Measurements from ENCODE around the gene SNTN. TPM values are rescaled to one million over a fixed set of nuclear protein-coding genes. Genes with fewer than 3 reads are reported as not detected.

Gene SNTN
- total and polyA plus RNA-seq, 4 experiments from 2014 or later, result not detected

- H3K36me3 ChIP-seq (ENCODE audit: insufficient read depth, low read length), result no peaks in the 10 kb centered on the region
- H3K4me3 ChIP-seq (ENCODE audit: low read length in 2 of 2), result no peak overlapping the region
- no peaks in the 10 kb centered on the region for H3K27me3 ChIP-seq (ENCODE audit: insufficient read depth, low read length)
- no peaks in the 10 kb centered on the region for H3K27me3 Mint-ChIP-seq
- H3K36me3 Mint-ChIP-seq, result no peaks in the 10 kb centered on the region
- no peaks in the 10 kb centered on the region for H3K4me1 ChIP-seq (ENCODE audit: insufficient read depth, low read length)
- no peak overlapping the region for H3K27ac Mint-ChIP-seq
- intact Hi-C loops (cut with micrococcal nuclease), result no loop called here
- DNase-seq, result no peak
- H3K27ac ChIP-seq (ENCODE audit: low read depth, low read length), result no peak overlapping the region
- ChIA-PET POLR2A (ENCODE audit: partially characterized antibody) (no interaction called here), CTCF (ENCODE audit: partially characterized antibody) (no interaction called here)
- H3K9me3 ChIP-seq (ENCODE audit: control insufficient read depth in 1 of 2, low read length in 2 of 2), result no peaks in the 10 kb centered on the region
- no peaks in the 10 kb centered on the region for H3K4me1 Mint-ChIP-seq
- H3K9me3 Mint-ChIP-seq, result peaks cover 0 to 3% (median 0%) of the 10 kb centered on the region in 8 donors
- H3K4me3 Mint-ChIP-seq, result no peak overlapping the region
Measured at GRCh38 chr3:63654211-63654610, 1.7 kb downstream of the SNTN start.

GRCh38 chr3:63654931-63655330, 2.5 kb downstream of the SNTN start:
- H3K36me3 Mint-ChIP-seq, result no peaks in the 10 kb centered on the region
- intact Hi-C loops (cut with micrococcal nuclease), result no loop called here
- Histone ChIP-seq H3K27me3 (ENCODE audit: insufficient read depth, low read length) (no peaks in the 10 kb centered on the region), H3K4me3 (ENCODE audit: low read length in 2 of 2) (no peak overlapping the region), H3K36me3 (ENCODE audit: insufficient read depth, low read length) (no peaks in the 10 kb centered on the region), H3K4me1 (ENCODE audit: insufficient read depth, low read length) (no peaks in the 10 kb centered on the region), H3K27ac (ENCODE audit: low read depth, low read length) (no peak overlapping the region), H3K9me3 (ENCODE audit: control insufficient read depth in 1 of 2, low read length in 2 of 2) (no peaks in the 10 kb centered on the region)
- CTCF ChIA-PET (ENCODE audit: partially characterized antibody), result no interaction called here
- POLR2A ChIA-PET (ENCODE audit: partially characterized antibody), result no interaction called here
- DNase-seq, result no peak
- peaks cover 0 to 3% (median 0%) of the 10 kb centered on the region in 8 donors for H3K9me3 Mint-ChIP-seq
- no peaks in the 10 kb centered on the region for H3K27me3 Mint-ChIP-seq
- no peak overlapping the region for H3K27ac Mint-ChIP-seq
- H3K4me3 Mint-ChIP-seq, result no peak overlapping the region
- H3K4me1 Mint-ChIP-seq, result no peaks in the 10 kb centered on the region

GRCh38 chr3:63655519-63655918, 3.0 kb downstream of the SNTN start:
- H3K27ac Mint-ChIP-seq, result no peak overlapping the region
- no peaks in the 10 kb centered on the region for H3K36me3 Mint-ChIP-seq
- DNase-seq, result no peak
- H3K27ac ChIP-seq (ENCODE audit: low read depth, low read length), result no peak overlapping the region
- H3K4me1 ChIP-seq (ENCODE audit: insufficient read depth, low read length), result no peaks in the 10 kb centered on the region
- H3K9me3 ChIP-seq (ENCODE audit: control insufficient read depth in 1 of 2, low read length in 2 of 2), result no peaks in the 10 kb centered on the region
- ChIA-PET CTCF (ENCODE audit: partially characterized antibody) (no interaction called here), POLR2A (ENCODE audit: partially characterized antibody) (no interaction called here)
- H3K4me3 ChIP-seq (ENCODE audit: low read length in 2 of 2), result no peak overlapping the region
- no peaks in the 10 kb centered on the region for H3K27me3 Mint-ChIP-seq
- no peaks in the 10 kb centered on the region for H3K36me3 ChIP-seq (ENCODE audit: insufficient read depth, low read length)
- intact Hi-C loops (cut with micrococcal nuclease), result no loop called here
- H3K9me3 Mint-ChIP-seq, result peaks cover 0 to 3% (median 0%) of the 10 kb centered on the region in 8 donors
- H3K4me1 Mint-ChIP-seq, result no peaks in the 10 kb centered on the region
- H3K27me3 ChIP-seq (ENCODE audit: insufficient read depth, low read length), result no peaks in the 10 kb centered on the region
- no peak overlapping the region for H3K4me3 Mint-ChIP-seq

- Histone ChIP-seq H3K27ac (ENCODE audit: low read depth, low read length) (no peak overlapping the region), H3K9me3 (ENCODE audit: control insufficient read depth in 1 of 2, low read length in 2 of 2) (no peaks in the 10 kb centered on the region), H3K36me3 (ENCODE audit: insufficient read depth, low read length) (no peaks in the 10 kb centered on the region), H3K4me1 (ENCODE audit: insufficient read depth, low read length) (no peaks in the 10 kb centered on the region), H3K27me3 (ENCODE audit: insufficient read depth, low read length) (no peaks in the 10 kb centered on the region), H3K4me3 (ENCODE audit: low read length in 2 of 2) (no peak overlapping the region)
- ChIA-PET CTCF (ENCODE audit: partially characterized antibody) (no interaction called here), POLR2A (ENCODE audit: partially characterized antibody) (no interaction called here)
- no peaks in the 10 kb centered on the region for H3K4me1 Mint-ChIP-seq
- no peak for DNase-seq
- H3K36me3 Mint-ChIP-seq, result no peaks in the 10 kb centered on the region
- peaks cover 0 to 3% (median 0%) of the 10 kb centered on the region in 8 donors for H3K9me3 Mint-ChIP-seq
- no peak overlapping the region for H3K27ac Mint-ChIP-seq
- H3K27me3 Mint-ChIP-seq, result no peaks in the 10 kb centered on the region
- H3K4me3 Mint-ChIP-seq, result no peak overlapping the region
- intact Hi-C loops (cut with micrococcal nuclease), result no loop called here
Measured at GRCh38 chr3:63656786-63657185, 4.3 kb downstream of the SNTN start.

- Mint-ChIP-seq H3K27me3 (no peaks in the 10 kb centered on the region), H3K27ac (no peak overlapping the region), H3K4me3 (no peak overlapping the region), H3K9me3 (no peaks in the 10 kb centered on the region), H3K4me1 (no peaks in the 10 kb centered on the region), H3K36me3 (no peaks in the 10 kb centered on the region)
- ChIA-PET CTCF (ENCODE audit: partially characterized antibody) (interaction anchor here (0.7 kb wide), 1 partner anchor 9 kb away, joined by 3 read pairs; no protein-coding TSS in a partner anchor), POLR2A (ENCODE audit: partially characterized antibody) (no interaction called here)
- Histone ChIP-seq H3K4me3 (ENCODE audit: low read length in 2 of 2) (no peak overlapping the region), H3K27ac (ENCODE audit: low read depth, low read length) (no peak overlapping the region), H3K9me3 (ENCODE audit: control insufficient read depth in 1 of 2, low read length in 2 of 2) (no peaks in the 10 kb centered on the region), H3K36me3 (ENCODE audit: insufficient read depth, low read length) (no peaks in the 10 kb centered on the region), H3K4me1 (ENCODE audit: insufficient read depth, low read length) (no peaks in the 10 kb centered on the region), H3K27me3 (ENCODE audit: insufficient read depth, low read length) (no peaks in the 10 kb centered on the region)
- intact Hi-C loops (cut with micrococcal nuclease), result no loop called here
- no peak for DNase-seq
Measured at GRCh38 chr3:63661242-63661641, 8.8 kb downstream of the SNTN start.

GRCh38 chr3:63662011-63662410, 9.5 kb downstream of the SNTN start:
- no peak for DNase-seq
- no peaks in the 10 kb centered on the region for H3K36me3 ChIP-seq (ENCODE audit: insufficient read depth, low read length)
- intact Hi-C loops (cut with micrococcal nuclease), result no loop called here
- H3K4me3 Mint-ChIP-seq, result no peak overlapping the region
- no peak overlapping the region for H3K27ac ChIP-seq (ENCODE audit: low read depth, low read length)
- POLR2A ChIA-PET (ENCODE audit: partially characterized antibody), result no interaction called here
- H3K9me3 ChIP-seq (ENCODE audit: control insufficient read depth in 1 of 2, low read length in 2 of 2), result no peaks in the 10 kb centered on the region
- no peaks in the 10 kb centered on the region for H3K4me1 ChIP-seq (ENCODE audit: insufficient read depth, low read length)
- no peak overlapping the region for H3K27ac Mint-ChIP-seq
- no peaks in the 10 kb centered on the region for H3K9me3 Mint-ChIP-seq
- H3K4me3 ChIP-seq (ENCODE audit: low read length in 2 of 2), result no peak overlapping the region
- CTCF ChIA-PET (ENCODE audit: partially characterized antibody), result interaction anchor here (0.7 kb wide), 1 partner anchor 10 kb away, joined by 3 read pairs; no protein-coding TSS in a partner anchor
- H3K36me3 Mint-ChIP-seq, result no peaks in the 10 kb centered on the region
- no peaks in the 10 kb centered on the region for H3K27me3 Mint-ChIP-seq
- H3K27me3 ChIP-seq (ENCODE audit: insufficient read depth, low read length), result no peaks in the 10 kb centered on the region
- no peaks in the 10 kb centered on the region for H3K4me1 Mint-ChIP-seq

- H3K4me1 Mint-ChIP-seq, result no peaks in the 10 kb centered on the region
- no peaks in the 10 kb centered on the region for H3K36me3 Mint-ChIP-seq
- no peak for DNase-seq
- H3K27me3 ChIP-seq (ENCODE audit: insufficient read depth, low read length), result no peaks in the 10 kb centered on the region
- no peak overlapping the region for H3K4me3 ChIP-seq (ENCODE audit: low read length in 2 of 2)
- H3K9me3 ChIP-seq (ENCODE audit: control insufficient read depth in 1 of 2, low read length in 2 of 2), result no peaks in the 10 kb centered on the region
- no peak overlapping the region for H3K27ac Mint-ChIP-seq
- H3K36me3 ChIP-seq (ENCODE audit: insufficient read depth, low read length), result no peaks in the 10 kb centered on the region
- H3K4me1 ChIP-seq (ENCODE audit: insufficient read depth, low read length), result no peaks in the 10 kb centered on the region
- H3K4me3 Mint-ChIP-seq, result no peak overlapping the region
- intact Hi-C loops (cut with micrococcal nuclease), result no loop called here
- H3K27me3 Mint-ChIP-seq, result no peaks in the 10 kb centered on the region
- POLR2A ChIA-PET (ENCODE audit: partially characterized antibody), result no interaction called here
- H3K27ac ChIP-seq (ENCODE audit: low read depth, low read length), result no peak overlapping the region
- no peaks in the 10 kb centered on the region for H3K9me3 Mint-ChIP-seq
- CTCF ChIA-PET (ENCODE audit: partially characterized antibody), result no interaction called here
Measured at GRCh38 chr3:63662500-63662899, 10.0 kb downstream of the SNTN start.

- Mint-ChIP-seq H3K36me3 (no peaks in the 10 kb centered on the region), H3K27ac (no peak overlapping the region), H3K9me3 (peaks cover 0 to 4% (median 0%) of the 10 kb centered on the region in 8 donors), H3K4me3 (no peak overlapping the region), H3K27me3 (peaks cover 0 to 3% of the 10 kb centered on the region in 2 donors), H3K4me1 (no peaks in the 10 kb centered on the region)
- H3K9me3 ChIP-seq (ENCODE audit: control insufficient read depth in 1 of 2, low read length in 2 of 2), result no peaks in the 10 kb centered on the region
- no peaks in the 10 kb centered on the region for H3K27me3 ChIP-seq (ENCODE audit: insufficient read depth, low read length)
- ChIA-PET POLR2A (ENCODE audit: partially characterized antibody) (no interaction called here), CTCF (ENCODE audit: partially characterized antibody) (no interaction called here)
- no peaks in the 10 kb centered on the region for H3K36me3 ChIP-seq (ENCODE audit: insufficient read depth, low read length)
- no peak overlapping the region for H3K27ac ChIP-seq (ENCODE audit: low read depth, low read length)
- H3K4me3 ChIP-seq (ENCODE audit: low read length in 2 of 2), result no peak overlapping the region
- no peaks in the 10 kb centered on the region for H3K4me1 ChIP-seq (ENCODE audit: insufficient read depth, low read length)
- intact Hi-C loops (cut with micrococcal nuclease), result no loop called here
- no peak for DNase-seq
Measured at GRCh38 chr3:63670544-63670943, 18.1 kb downstream of the SNTN start.
